ENCODE results near the gene CORO1C.

- TF ChIP-seq, protein P1, sequence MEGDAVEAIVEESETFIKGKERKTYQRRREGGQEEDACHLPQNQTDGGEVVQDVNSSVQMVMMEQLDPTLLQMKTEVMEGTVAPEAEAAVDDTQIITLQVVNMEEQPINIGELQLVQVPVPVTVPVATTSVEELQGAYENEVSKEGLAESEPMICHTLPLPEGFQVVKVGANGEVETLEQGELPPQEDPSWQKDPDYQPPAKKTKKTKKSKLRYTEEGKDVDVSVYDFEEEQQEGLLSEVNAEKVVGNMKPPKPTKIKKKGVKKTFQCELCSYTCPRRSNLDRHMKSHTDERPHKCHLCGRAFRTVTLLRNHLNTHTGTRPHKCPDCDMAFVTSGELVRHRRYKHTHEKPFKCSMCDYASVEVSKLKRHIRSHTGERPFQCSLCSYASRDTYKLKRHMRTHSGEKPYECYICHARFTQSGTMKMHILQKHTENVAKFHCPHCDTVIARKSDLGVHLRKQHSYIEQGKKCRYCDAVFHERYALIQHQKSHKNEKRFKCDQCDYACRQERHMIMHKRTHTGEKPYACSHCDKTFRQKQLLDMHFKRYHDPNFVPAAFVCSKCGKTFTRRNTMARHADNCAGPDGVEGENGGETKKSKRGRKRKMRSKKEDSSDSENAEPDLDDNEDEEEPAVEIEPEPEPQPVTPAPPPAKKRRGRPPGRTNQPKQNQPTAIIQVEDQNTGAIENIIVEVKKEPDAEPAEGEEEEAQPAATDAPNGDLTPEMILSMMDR (IDR thresholded peaks at IDR 0.05; ENCODE audit: low read depth, low read length) = no peak
- TF ChIP-seq EZH2phosphoT487 (IDR thresholded peaks at IDR 0.05; ENCODE audit: low read depth) = no peak
Measured at GRCh38 chr12:108717243-108717642, 14.1 kb downstream of the CORO1C start.
